Gastrocnemius medialis (tissue), 4 donors: ENCODE results near the gene ZNF77.

ENCODE experiments used
- POLR2A ChIP-seq, 2 donors: fragments of 450-650 bp; IDR thresholded peaks; one replicate each; pipeline ENCODE4 v1.6.1; 2017; ENCODE audit warnings: antibody characterized with exemption in 2 of 2, mild to moderate bottlenecking in 2 of 2, moderate library complexity in 2 of 2
- TF ChIP-seq, protein P1 (sequence below), 5 experiments: fragments of 450-650 bp in 3 of 5; fragments of 200-600 bp in 2 of 5; sonication (generic) in 2 of 5; IDR thresholded peaks in 4 of 5; conservative IDR thresholded peaks in 1 of 5; 1 replicate in 4 of 5; 2 replicates in 1 of 5; pipeline ENCODE4 v1.5.1; 2016 to 2019; ENCODE audit warnings: antibody characterized with exemption in 5 of 5, mild to moderate bottlenecking in 3 of 5, moderate library complexity in 3 of 5

DNA sequence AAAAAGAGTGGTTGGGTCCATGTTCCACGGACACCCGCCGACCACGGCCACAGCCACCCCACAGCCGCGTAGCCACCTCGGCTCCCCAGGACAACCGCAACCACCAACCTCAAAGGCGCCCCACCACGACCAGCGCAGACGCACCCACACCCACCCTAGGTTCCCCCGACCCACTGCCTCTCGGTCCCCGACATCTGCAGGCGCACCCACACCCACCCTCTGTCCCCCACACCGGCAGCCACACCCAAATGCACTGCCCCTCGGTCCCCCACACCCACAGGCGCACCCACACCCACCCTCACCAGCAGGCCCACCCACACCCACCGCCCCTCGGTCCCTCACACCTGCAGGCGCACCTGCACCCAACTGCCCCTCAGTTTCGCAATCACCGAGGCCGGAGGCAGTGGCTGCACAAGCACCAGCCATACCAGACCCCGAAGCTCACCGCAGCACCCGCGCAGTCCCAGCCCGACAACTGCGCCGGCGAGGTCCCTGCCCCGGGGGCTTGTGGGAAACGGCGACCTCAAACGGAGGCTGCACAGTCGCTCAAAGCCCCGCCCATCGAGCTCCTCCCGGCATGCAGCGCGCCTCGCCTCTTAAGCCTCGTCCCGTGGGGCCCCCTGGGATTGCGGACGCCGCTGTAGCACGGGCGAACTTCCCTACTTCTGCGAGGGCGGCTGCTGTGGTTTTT is 18.3 kb downstream of the ZNF77 start:
- TF ChIP-seq, protein P1, sequence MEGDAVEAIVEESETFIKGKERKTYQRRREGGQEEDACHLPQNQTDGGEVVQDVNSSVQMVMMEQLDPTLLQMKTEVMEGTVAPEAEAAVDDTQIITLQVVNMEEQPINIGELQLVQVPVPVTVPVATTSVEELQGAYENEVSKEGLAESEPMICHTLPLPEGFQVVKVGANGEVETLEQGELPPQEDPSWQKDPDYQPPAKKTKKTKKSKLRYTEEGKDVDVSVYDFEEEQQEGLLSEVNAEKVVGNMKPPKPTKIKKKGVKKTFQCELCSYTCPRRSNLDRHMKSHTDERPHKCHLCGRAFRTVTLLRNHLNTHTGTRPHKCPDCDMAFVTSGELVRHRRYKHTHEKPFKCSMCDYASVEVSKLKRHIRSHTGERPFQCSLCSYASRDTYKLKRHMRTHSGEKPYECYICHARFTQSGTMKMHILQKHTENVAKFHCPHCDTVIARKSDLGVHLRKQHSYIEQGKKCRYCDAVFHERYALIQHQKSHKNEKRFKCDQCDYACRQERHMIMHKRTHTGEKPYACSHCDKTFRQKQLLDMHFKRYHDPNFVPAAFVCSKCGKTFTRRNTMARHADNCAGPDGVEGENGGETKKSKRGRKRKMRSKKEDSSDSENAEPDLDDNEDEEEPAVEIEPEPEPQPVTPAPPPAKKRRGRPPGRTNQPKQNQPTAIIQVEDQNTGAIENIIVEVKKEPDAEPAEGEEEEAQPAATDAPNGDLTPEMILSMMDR (IDR thresholded peaks at IDR 0.05 in 4 of 5, conservative IDR thresholded peaks at IDR 0.05 in 1 of 5) = no peak
- no peak for TF ChIP-seq POLR2A (IDR thresholded peaks at IDR 0.05)
